ENCODE measurements around the gene NTRK3.

The NTRK3 gene

GRCh38 chr15:87874896-87875711 is 381.4 kb downstream of the NTRK3 start:
- no peak overlapping the region for H3K4me3 ChIP-seq (replicated peaks; ENCODE audit: insufficient read depth, low read length)
- DNase-seq (ENCODE audit: low read depth in 1 of 2, low spot score in 1 of 2): no peak
- TF ChIP-seq SPI1 (IDR thresholded peaks at IDR 0.05; ENCODE audit: borderline replicate concordance, low read depth) (no peak), POLR2AphosphoS5 (IDR thresholded peaks at IDR 0.05; ENCODE audit: low read depth) (no peak), GABPA (IDR thresholded peaks at IDR 0.05; ENCODE audit: low read depth) (no peak), REST (IDR thresholded peaks at IDR 0.05; ENCODE audit: insufficient replicate concordance, low read depth) (no peak), CTCF (IDR thresholded peaks at IDR 0.05; ENCODE audit: insufficient read depth, low read length) (no peak)
- H3K27ac ChIP-seq (replicated peaks): no peak overlapping the region
- H3K27me3 ChIP-seq (ENCODE audit: insufficient read depth, poor library complexity, severe bottlenecking): no peaks in the 10 kb centered on the region

- no peaks in the 10 kb centered on the region for H3K27me3 ChIP-seq (ENCODE audit: insufficient read depth, poor library complexity, severe bottlenecking)
- TF ChIP-seq SPI1 (IDR thresholded peaks at IDR 0.05; ENCODE audit: borderline replicate concordance, low read depth): no peak
- no peak for TF ChIP-seq POLR2AphosphoS5 (IDR thresholded peaks at IDR 0.05; ENCODE audit: low read depth)
- TF ChIP-seq REST (IDR thresholded peaks at IDR 0.05; ENCODE audit: insufficient replicate concordance, low read depth): no peak
- TF ChIP-seq GABPA (IDR thresholded peaks at IDR 0.05; ENCODE audit: low read depth): no peak
- no peak for TF ChIP-seq CTCF (IDR thresholded peaks at IDR 0.05; ENCODE audit: insufficient read depth, low read length)
- H3K27ac ChIP-seq (replicated peaks): no peak overlapping the region
- H3K4me3 ChIP-seq (replicated peaks; ENCODE audit: insufficient read depth, low read length): no peak overlapping the region
- DNase-seq (ENCODE audit: low read depth in 1 of 2, low spot score in 1 of 2): no peak
Observed at GRCh38 chr15:87873516-87873915, 383.0 kb downstream of the NTRK3 start.

- Histone ChIP-seq H3K27me3 (ENCODE audit: insufficient read depth, poor library complexity, severe bottlenecking) (peaks cover 4% of the 10 kb centered on the region), H3K27ac (replicated peaks) (no peak overlapping the region), H3K4me3 (replicated peaks; ENCODE audit: insufficient read depth, low read length) (no peak overlapping the region)
- no peak for DNase-seq (ENCODE audit: low read depth in 1 of 2, low spot score in 1 of 2)
- no peak for TF ChIP-seq REST (IDR thresholded peaks at IDR 0.05; ENCODE audit: insufficient replicate concordance, low read depth)
- TF ChIP-seq SPI1 (IDR thresholded peaks at IDR 0.05; ENCODE audit: borderline replicate concordance, low read depth): no peak
- TF ChIP-seq CTCF (IDR thresholded peaks at IDR 0.05; ENCODE audit: insufficient read depth, low read length): no peak
- no peak for TF ChIP-seq POLR2AphosphoS5 (IDR thresholded peaks at IDR 0.05; ENCODE audit: low read depth)
- no peak for TF ChIP-seq GABPA (IDR thresholded peaks at IDR 0.05; ENCODE audit: low read depth)
Observed at GRCh38 chr15:87871731-87872320, 384.7 kb downstream of the NTRK3 start.
